HG03378 (cell line): ENCODE data around the gene LST1.
"Not testable (repeated sequence)": the region's sequence is repeated elsewhere in the genome, so short reads cannot be mapped to it uniquely, and the experiment has no call there.

Experiments
- ATAC-seq: cut with Tn5 transposase; IDR thresholded peaks from one replicate; pipeline ENCODE4 v1.9.1; 2021; ENCODE audit warnings: mild to moderate bottlenecking, moderate library complexity; ENCODE audit not compliant: unreplicated experiment

LST1 gene

DNA sequence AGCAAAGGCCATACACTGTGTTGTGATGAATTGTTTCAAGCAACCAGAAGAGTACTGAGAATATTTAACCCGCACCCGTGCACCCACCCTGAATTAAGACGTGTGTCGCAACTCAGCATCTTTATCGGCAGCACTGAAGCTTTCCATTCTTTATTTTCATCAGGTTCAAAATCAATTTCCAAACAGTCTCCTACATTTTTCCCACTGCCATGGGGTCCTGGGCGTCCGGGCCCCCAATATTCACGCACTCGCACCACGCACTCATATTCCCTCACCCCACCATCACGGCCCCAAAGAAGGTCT is 5.7 kb upstream of the LST1 start:
- no peak for ATAC-seq

DNA sequence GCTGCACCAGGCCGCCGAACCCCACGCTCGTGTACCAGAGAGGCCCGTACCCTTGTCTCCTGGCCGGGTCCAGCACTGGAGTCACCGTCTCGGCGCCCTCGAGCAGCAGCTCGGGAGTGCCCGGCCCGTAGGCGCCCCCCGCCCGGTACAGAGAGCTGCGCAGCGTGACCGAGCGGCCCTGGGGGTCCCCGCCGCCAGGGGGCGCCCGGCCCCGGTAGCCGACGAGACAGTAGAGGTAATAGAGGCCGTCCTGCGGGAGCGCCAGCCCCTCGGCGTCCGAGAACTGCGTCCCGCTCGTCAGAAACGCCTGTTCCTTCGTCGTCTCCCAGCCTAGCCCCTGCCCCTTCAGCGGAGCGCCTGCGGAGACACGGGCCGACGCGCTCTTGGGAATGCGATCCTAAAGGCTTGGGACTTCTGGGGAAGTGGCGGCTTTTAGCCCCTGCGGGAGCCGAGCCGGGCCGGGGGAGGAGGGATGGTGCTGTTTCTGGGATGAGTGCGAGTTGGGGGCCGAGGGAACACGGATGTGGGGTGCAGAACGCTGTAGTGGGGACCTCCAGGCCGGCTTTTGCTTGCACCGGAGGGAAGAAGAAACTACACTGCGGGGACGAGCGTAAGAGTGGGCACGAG is 5.2 kb upstream of the LST1 start:
- ATAC-seq = peak; percentile 43

DNA sequence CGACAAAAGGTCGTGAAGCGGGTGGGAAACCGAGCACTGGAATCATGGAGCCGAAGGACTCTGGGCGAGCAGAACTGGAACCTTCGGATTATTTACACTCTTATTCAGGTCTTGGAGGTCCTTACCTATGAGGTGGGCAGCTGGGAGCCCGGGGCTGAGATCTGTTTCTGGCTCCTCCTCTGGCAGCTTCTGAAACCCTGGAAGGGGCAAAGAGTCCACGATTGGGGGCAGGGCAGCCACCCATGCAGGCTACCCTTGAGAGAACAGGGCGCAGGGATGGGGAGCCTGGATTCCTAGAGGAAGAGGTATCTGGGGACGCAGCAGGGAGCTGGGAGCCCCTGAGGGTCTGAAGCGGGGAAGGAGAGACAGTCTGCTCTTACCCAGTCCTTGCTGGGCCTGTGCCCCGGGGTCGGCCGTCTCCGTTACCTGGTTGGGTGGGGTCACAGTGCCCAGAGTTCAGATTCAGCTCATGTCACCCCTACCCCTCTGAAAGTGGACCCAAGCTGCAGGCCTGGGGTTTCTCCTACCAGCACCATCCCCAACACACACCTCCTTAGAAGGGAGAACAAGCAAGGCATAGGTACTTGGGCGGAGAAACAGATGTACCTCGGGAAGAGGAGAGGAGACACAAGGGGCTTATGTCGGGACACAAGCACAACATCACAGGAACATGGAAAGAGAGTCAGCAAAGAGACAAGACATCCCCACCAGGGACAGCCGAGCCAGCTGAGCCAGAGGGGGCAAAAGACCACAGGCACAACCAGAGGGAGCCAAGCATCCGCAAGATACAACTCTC is 4.4 kb upstream of the LST1 start:
- ATAC-seq = no peak

DNA sequence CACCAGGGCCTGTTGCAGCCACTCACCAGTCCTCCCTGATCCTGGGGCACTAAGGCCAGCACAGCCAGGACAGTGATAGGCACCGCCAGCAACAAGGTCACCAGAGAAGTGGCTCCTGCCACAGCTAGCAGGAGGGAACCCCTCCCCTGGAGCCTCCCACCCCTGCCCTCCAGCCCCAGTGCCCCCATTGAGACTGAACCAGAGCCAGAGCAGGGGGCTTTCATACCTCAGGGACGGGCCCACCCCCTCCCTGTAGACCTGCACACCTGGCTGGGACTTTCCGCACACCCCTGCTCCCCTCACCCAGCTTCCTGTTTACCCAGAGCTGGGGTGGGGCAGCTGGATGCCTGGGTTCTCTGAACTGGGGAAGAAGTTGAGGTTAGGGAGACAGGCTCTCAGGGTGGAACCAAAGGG is 3.8 kb upstream of the LST1 start, which contains the start of gene LTB:
Gene LTB (minus strand): TSS at position 195 of the 414 bp plus-strand sequence. CDS start 7 bp downstream, at position 188.
- no peak for ATAC-seq

DNA sequence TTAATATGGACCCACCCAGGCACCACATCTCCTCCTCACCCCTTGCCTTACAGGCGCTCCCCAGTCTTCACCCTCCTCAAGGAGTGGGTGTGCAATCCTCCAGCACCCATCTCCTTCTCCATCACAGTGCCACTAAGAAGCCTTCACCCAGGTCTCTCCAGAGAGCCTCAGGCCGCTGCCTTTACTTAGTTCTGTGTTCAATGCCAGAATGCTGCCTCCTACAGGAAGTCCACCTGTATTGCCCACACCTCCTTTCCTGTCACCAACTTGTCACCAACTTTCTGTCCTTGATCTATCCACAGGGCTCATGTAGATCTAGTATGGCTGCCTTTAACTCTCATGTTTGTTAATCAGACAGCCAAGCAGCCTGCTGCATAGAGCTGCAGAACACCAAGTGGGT is 586 bp upstream of the LST1 start:
- ATAC-seq = no peak

DNA sequence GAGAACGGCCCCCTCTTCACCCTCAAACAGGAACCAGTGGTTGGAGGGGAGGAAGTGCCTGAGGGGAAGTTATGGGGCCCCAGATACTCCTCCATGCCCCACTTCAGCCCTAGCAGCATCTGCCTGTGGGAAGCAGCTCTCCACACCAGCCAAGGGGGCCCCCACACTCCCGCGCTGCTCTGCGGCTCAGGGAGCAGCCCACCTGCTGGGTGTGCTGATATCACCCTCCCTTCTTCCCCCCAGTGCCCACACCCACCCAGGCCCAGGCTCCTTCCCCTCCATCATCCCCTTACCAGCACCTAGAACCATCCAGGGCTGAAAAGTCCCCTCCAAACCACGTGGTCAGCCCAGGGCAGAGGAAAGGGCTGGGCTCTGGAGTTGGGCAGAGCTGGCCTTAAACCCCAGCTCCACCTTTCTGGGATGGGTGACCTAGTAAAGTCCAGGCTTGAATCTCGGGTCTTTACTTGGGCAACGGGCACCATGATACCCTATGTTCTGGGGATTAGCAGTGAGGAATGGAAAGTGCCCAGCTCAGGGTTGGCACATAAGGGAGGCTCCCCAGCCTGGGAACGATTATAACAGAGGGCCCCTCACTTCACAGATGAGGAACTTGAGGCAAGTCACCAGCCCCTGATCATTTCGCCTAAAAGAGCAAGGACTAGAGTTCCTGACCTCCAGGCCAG is 663 bp downstream of the LST1 start:
- no peak for ATAC-seq

DNA sequence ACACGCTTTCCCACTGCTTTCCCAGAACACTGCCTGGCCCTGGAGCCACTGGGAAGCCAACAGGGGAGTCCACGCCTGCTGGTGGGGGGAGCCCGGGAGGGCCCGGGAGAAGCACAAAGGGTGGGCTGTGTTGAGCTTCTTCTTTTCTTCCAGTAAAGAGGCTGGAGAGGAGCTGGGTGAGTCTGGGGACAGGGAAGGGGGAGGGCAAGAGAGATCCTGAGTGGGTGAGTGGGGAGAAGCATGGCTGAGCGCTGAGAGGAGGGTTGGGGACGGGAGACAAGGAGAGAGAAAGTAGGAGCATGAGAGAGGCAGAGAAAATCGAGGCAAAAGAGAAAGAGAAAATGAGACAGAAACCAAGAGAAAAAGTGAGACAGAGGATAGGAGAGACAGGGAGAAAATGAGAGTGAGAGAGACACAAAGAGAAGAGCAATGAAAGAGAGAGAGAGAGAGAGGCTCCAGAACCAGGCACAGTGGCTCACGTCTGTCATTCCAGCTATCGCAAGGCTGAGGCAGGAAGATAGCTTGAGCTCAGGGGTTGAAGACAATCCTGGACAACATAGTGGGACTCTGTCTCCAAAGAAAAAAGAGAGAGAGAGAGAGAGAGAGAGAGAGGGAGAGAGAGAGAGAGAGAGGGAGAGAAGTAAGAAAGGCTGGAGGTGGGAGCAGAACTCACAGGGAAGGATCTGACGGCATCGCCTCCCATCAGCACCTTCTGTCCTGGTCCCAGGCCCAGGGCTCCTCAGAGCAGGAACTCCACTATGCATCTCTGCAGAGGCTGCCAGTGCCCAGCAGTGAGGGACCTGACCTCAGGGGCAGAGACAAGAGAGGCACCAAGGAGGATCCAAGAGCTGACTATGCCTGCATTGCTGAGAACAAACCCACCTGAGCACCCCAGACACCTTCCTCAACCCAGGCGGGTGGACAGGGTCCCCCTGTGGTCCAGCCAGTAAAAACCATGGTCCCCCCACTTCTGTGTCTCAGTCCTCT is 2.0 kb downstream of the LST1 start:
- no peak for ATAC-seq

DNA sequence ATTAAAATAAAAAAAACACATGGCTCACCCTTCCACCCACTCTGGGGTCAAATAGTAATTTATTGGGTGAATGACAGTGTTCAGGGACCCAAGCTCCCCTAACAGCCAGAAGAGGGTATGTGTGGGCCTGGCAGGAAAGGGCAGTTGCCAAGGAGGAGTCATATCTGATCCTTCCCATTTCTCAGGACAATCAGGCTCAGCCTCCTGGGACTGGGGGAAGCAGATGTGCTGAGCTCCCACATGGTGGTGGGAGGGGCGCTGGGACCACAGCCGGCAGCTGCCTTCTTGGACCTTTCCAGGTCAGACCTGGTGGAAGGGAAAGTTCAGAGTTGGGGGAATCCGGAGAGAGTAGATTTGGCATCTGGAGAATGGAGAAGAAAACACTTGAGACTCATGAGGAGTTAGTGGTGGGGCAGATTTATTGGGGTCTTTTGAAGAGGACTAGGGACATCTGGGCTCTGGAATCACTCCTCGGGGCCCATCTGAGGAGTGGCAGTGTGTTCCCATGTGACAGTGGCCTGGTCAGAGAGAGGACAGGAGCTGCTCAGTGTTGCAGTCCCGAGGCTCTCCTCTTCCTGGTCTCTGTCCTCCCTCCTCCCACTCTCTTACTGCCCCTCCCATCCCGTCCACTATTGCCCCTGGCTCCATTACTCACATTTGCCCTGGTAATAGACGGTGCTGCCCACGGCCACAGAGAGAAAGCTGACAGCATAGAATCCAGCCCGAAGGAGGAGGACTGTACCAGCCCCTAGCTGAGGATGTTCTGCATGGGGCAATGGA is 3.0 kb downstream of the LST1 start:
- no peak for ATAC-seq

DNA sequence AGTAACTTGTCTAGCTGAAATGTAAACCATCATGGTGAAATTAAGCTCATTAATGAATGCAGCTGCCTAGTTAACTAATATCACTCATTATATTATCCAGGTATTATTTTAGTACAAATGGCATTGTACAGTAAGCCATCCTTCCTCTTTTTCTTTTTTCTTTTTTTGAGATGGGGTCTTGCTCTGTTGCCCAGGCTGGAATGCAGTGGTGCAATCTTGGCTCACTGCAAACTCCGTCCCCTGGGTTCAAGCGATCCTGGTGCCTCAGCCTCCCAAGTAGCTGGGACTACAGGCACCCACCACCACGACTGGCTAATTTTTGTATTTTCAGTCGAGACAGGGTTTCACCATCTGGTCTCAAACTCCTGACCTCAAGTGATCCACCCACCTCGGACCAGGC is 4.6 kb downstream of the LST1 start:
- not testable (repeated sequence) for ATAC-seq

DNA sequence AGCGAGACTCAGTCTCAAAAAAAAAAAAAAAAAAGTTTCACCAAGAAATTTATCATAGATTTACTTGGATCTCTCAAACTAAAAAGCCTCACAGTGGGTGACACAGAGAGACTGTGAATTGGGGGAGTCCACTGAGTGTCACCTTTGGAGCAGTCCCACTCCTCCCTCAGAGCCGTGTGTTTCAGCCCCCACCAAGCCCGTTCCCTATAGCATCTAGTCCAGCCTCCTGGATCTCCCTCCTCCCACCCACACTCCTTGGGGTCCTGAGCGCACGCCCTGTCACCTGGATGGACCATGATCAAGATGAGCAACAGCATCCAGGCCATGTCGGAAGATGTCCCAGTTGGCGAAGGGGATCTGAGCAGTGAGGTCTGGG is 6.3 kb downstream of the LST1 start:
- ATAC-seq = no peak

DNA sequence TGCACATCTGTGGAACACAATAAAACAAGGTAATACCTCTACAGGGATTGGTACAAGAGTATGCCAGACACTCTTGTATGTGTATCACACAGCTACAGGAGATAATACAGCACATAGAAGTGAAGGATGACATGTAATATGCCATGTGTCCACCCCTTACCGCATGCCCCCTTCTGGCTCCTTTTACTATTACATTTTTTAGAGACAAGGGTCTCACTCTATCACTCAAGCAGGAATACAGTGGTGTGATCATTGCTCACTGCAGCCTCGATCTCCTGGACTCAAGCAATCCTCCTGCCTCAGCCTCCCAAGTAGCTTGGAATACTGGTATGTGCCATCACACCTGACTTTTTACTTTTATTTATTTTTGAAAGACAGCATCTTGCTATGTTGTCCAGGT is 10.9 kb downstream of the LST1 start:
- peak; percentile 42 for ATAC-seq

DNA sequence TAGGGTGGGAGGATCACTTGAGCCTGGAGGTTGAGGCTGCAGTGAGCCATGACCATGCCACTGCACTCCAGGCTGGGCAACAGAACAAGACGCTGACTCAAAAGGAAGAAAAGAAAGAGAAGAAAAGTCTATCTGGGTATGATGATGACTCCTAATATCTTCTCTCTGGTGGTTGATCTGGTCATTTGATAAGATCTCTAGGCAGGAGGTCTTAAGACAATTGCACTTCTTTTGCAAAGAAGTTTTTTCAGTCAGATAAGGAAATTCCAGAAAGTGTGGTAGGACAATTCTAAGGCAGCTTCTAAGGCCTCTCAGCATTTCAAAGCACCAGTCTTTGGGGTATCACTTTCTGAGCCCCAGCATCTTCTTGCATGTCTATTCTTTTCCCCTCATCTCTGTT is 21.2 kb downstream of the LST1 start:
- no peak for ATAC-seq

DNA sequence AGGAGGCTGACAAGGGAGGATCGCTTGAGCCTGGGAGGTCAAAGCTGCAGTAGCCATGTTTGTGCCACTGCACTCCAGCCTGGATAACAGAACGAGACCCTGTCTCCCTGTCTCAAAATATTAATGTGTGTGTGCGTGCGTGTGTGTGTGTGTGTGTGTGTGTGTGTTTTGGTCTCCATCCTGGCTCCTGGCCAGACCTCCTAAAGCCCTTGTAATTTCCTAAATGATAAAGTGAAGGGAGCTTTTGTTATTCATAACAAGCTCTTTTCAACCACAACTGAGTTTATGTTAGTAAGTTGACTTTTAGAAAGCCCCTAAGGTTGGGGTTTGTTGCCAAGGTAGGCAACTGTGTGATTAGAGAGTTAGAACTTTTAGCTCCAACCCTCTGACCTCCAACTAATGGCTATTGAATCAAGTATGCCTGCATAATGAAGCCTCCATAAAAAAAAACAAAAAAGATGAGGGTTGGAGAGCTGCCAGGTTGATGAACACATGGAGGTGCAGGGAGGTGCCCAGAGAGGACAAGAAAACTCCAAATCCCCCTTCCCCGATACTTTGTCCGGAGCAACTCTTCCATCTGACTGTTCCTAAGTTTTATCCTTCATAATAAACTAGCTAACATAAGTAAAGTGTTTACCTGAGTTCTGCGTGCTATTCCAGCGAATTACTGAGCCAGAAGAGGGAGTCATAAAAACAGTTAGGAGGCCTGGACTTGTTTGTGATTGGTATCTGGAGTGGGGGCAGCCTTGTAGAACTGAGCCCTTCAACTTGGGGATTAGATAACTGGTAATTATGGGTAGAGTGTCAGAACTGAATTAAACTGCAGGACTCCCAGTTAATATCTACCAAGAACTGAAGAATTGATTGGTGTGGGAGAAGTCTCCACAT is 23.7 kb downstream of the LST1 start:
- ATAC-seq = no peak

DNA sequence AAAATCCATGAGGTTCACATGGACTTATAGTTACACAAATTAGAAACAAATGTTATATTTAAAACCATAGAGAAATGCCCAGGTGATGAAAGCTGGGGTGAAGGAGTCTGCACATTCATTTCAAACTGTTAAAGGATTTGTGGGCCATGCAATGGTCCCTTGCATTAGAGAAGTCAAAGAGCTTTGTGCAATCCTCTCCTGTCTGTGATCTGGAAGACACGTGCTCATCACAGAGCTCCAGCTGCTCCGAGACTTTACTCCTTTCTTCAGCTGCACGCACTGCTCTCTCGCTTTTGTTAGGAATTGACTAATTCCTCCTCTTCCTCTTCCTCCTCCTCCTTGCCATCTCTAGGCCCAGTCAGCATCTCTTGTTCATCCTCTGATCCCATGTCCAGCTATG is 24.9 kb downstream of the LST1 start:
- no peak for ATAC-seq

DNA sequence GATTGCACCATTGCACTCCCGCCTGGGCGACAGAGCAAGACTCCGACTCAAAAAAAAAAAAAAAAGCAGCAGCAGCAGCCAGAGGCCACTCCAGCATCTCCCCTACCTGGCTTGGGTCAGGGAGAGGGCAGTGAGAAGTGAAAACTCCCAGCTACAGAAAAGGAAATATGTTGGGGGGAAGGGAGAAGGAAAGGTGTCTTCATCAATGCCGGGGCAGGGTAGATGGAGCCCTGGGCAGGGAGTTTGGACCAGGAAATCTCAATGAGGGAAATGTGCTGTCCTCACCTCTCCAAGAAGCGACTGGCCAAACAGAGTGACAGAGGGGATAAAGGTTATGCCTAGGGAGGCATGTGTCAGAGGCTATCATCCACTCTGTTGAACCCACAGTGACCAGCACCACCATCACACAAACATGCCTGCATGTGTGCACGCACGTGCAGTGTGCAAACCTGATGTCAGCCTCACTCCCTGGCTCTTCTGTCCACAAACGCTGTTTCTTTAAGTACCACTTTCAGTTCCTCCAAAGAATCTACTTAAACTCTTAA is 28.1 kb downstream of the LST1 start:
- no peak for ATAC-seq

DNA sequence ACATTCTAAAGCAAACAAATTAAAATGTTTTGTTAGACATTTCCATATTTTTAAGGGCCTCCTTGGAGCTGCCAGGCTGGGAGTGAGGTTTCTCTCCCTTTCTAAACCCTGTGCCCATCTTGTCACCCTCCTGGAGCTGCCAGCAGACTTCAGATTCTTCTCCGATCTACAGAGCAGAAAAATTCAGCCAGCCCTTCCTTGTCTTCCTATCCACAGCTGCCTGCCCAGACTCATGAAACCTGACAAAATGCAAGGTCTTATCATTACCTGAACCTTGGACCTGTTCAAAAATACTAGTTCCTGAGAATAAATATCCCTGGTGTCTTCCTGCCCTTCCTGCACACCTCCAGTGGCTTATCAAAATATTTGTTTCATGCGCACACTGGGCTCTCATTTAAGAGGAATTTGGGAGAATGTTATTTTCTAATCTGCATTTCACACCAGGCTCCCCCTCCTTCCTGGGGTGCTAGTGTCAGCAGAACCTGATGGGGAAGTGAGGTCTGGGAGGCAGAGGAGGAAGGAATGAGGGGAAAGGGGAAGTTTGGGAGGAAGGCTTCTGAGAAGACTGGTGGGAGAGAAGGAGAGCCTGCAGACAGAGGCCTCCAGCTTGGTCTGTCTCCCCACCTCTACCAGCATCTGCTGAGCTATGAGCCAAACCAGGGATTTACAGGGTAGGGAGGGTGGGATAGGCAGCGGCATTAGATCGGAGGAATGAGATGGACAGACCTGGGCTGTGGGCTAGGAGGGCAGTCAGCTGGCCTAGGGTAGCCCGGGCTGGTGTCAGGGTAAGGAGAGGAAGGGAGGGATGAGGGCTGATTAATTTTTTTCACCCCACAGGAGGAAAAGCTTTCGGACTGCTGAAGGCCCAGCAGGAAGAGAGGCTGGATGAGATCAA is 28.9 kb downstream of the LST1 start, which contains the start of gene AIF1:
Gene AIF1 (plus strand): TSS at position 551 of the 895 bp plus-strand sequence. CDS start 96 bp downstream, at position 647.
- no peak for ATAC-seq

DNA sequence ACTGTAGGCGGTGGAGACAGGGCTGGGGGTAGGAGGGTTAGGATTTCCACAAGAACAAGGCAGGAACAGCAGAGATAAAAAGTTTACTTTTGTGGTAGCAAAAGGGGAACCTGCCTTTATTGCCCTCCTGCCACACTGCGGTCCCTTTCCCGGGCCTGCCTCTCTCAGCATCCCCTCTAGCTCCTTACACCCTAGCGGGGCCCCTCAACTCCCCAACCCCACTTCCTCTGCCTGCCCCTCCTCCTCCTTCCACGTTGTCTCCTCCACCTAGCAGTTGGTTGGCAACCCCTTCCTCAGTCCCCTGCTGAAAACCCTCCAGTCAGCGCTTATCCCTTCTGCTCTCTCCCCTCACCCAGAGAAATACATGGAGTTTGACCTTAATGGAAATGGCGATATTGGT is 29.7 kb downstream of the LST1 start:
- no peak for ATAC-seq

DNA sequence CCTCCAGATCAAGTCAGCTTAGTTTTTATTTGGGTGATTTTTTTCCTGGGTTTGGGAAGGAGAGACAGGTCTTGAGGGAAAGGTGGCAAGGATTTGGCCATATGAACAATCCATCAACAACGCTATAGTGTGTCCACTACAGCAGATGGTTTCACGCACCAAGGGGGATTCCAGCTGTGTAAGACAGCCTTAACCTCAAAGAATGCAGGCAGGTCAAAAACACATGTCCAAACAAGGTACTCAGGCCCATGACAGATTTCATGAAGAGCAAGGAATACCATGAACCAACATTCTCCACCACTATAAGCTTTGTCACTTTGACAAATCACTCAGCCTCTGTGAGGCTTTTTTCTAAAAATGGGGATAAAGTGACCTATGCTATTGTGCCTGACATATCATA is 30.9 kb downstream of the LST1 start:
- no peak for ATAC-seq
